ENCODE data around the gene DUSP1. TPM values are rescaled to one million over a fixed set of nuclear protein-coding genes. Genes with fewer than 3 reads are reported as not detected.

Gene DUSP1
- total and polyA plus RNA-seq, 2 donors = 76.4 to 822 TPM

GRCh38 chr5:172729588-172729987 lies 41.4 kb downstream of the DUSP1 start:
- DNase-seq (ENCODE audit: extremely low spot score) = no peak
- Histone ChIP-seq H3K27ac (ENCODE audit: low read depth) (no peak overlapping the region), H3K36me3 (ENCODE audit: insufficient read depth) (no peaks in the 10 kb centered on the region), H3K4me3 (ENCODE audit: low read depth, low read length) (no peak overlapping the region), H3K4me1 (ENCODE audit: insufficient read depth) (no peaks in the 10 kb centered on the region)
- 88% methylated on average over 13 of the region's 13 CpGs for WGBS

GRCh38 chr5:172728481-172729241 lies 42.3 kb downstream of the DUSP1 start:
- WGBS = 85% methylated on average over 10 of the region's 10 CpGs
- Histone ChIP-seq H3K4me3 (ENCODE audit: low read depth, low read length) (no peak overlapping the region), H3K36me3 (ENCODE audit: insufficient read depth) (no peaks in the 10 kb centered on the region), H3K27ac (ENCODE audit: low read depth) (no peak overlapping the region), H3K4me1 (ENCODE audit: insufficient read depth) (no peaks in the 10 kb centered on the region)
- DNase-seq (ENCODE audit: extremely low spot score) = no peak

DNA sequence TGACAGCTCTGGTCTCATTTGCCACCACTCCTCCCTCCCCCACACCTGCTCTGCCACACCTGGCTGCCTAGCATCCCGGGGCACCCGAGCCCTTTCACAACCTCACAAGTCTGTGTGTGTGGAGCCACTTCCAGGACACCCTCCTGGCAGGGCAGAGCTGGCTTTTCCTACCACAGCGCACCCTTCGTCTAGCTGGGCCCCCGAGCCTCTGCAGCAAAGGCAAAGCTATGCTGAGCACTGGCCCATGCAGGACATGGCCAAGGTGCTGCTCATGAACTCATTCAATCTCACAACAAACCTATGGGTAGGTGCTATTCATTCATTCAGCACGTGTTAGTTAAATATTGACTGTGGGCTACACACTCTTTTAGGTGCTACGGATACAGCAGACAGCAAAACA lies 43.4 kb downstream of the DUSP1 start:
- 87% methylated on average over 7 of the region's 7 CpGs for WGBS
- no peak for DNase-seq (ENCODE audit: extremely low spot score)
- H3K4me3 ChIP-seq (ENCODE audit: low read depth, low read length) = no peak overlapping the region
- no peaks in the 10 kb centered on the region for H3K36me3 ChIP-seq (ENCODE audit: insufficient read depth)
- no peak overlapping the region for H3K27ac ChIP-seq (ENCODE audit: low read depth)
- no peaks in the 10 kb centered on the region for H3K4me1 ChIP-seq (ENCODE audit: insufficient read depth)

DNA sequence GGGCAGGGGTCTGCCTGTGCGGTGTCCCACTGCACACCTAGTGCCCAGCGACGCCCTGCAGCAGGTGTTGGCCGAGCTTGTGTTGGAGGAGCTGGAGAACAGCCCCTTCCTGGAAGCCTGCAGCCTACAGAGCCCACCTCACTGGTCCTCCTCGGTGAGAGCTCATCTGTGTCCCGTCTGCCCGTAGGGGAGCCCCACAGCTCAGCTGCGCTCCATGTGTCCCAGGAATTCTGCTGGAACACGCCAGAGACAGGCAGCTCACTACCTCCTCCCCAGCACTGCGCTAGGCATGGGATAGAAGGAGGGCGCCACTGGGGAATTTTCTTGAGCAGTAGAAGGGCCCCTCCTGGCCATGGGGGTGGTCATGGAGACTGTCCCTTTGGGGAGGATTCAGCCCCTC lies 44.0 kb downstream of the DUSP1 start:
- 92% methylated on average over 11 of the region's 11 CpGs for WGBS
- DNase-seq (ENCODE audit: extremely low spot score) = no peak

GRCh38 chr5:172725785-172726184 lies 45.2 kb downstream of the DUSP1 start:
- H3K4me3 ChIP-seq (ENCODE audit: low read depth, low read length) = no peak overlapping the region
- no peak for DNase-seq (ENCODE audit: extremely low spot score)
- WGBS = 97% methylated on average over 5 of the region's 5 CpGs
- no peaks in the 10 kb centered on the region for H3K4me1 ChIP-seq (ENCODE audit: insufficient read depth)
- no peaks in the 10 kb centered on the region for H3K36me3 ChIP-seq (ENCODE audit: insufficient read depth)
- H3K27ac ChIP-seq (ENCODE audit: low read depth) = no peak overlapping the region

More for the DNA sequence above, 44.0 kb downstream of the DUSP1 start:
- Histone ChIP-seq H3K4me3 (ENCODE audit: low read depth, low read length) (no peak overlapping the region), H3K36me3 (ENCODE audit: insufficient read depth) (no peaks in the 10 kb centered on the region), H3K4me1 (ENCODE audit: insufficient read depth) (no peaks in the 10 kb centered on the region), H3K27ac (ENCODE audit: low read depth) (no peak overlapping the region)

DNA sequence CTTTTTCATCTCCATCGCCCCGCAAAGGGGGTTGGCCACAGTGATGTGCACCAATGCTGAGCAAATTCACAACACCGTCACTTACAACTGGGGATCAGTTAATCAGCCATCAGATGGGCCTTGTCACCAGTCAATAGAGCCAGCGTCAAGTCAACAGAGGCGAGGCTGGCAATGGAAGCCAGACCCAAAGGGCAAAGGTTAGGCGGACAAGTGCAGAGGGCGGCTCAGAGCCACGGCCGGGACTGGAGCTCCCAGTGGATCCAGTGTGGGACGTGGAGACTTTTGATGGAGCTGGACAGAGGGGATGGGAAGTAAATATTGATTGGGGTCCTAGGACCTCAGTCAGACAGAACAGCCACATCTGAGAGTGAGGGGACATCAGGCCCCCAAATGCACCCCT lies 45.7 kb downstream of the DUSP1 start:
- Histone ChIP-seq H3K36me3 (ENCODE audit: insufficient read depth) (no peaks in the 10 kb centered on the region), H3K4me1 (ENCODE audit: insufficient read depth) (no peaks in the 10 kb centered on the region), H3K4me3 (ENCODE audit: low read depth, low read length) (no peak overlapping the region), H3K27ac (ENCODE audit: low read depth) (no peak overlapping the region)
- 91% methylated on average over 10 of the region's 10 CpGs for WGBS
- DNase-seq (ENCODE audit: extremely low spot score) = no peak

GRCh38 chr5:172724242-172725183 lies 46.5 kb downstream of the DUSP1 start:
- WGBS = 70% methylated on average over 22 of the region's 22 CpGs
- no peaks in the 10 kb centered on the region for H3K4me1 ChIP-seq (ENCODE audit: insufficient read depth)
- no peak for DNase-seq (ENCODE audit: extremely low spot score)

DNA sequence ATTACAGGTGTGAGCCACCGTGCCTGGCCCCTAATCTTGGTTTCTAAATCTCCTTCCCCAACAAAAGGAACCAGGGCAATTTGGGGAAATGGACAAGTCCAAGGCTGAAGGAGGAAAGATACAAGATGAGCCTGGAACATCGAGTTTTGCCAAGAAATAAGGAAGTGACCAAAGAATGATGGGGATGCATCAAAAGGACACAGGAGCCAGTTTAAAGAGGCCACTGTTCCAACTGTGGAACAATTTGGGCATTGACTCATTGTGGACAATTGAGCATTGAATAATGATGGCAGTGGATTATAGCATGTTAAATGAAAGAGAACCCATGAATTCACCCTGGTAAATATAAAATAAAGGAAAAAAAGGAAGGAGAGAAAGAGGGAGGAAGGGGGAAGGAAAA lies 47.5 kb downstream of the DUSP1 start:
- WGBS = 72% methylated on average over 2 of the region's 2 CpGs
- no peak overlapping the region for H3K4me3 ChIP-seq (ENCODE audit: low read depth, low read length)
- H3K4me1 ChIP-seq (ENCODE audit: insufficient read depth) = no peaks in the 10 kb centered on the region
- no peaks in the 10 kb centered on the region for H3K36me3 ChIP-seq (ENCODE audit: insufficient read depth)
- DNase-seq (ENCODE audit: extremely low spot score) = no peak
- H3K27ac ChIP-seq (ENCODE audit: low read depth) = no peak overlapping the region

More at GRCh38 chr5:172724242-172725183, 46.5 kb downstream of the DUSP1 start:
- Histone ChIP-seq H3K4me3 (ENCODE audit: low read depth, low read length) (no peak overlapping the region), H3K27ac (ENCODE audit: low read depth) (no peak overlapping the region), H3K36me3 (ENCODE audit: insufficient read depth) (no peaks in the 10 kb centered on the region)

GRCh38 chr5:172722327-172722815 lies 48.6 kb downstream of the DUSP1 start:
- Histone ChIP-seq H3K4me1 (ENCODE audit: insufficient read depth) (no peaks in the 10 kb centered on the region), H3K27ac (ENCODE audit: low read depth) (peak overlapping the region; percentile 56), H3K4me3 (ENCODE audit: low read depth, low read length) (no peak overlapping the region), H3K36me3 (ENCODE audit: insufficient read depth) (no peaks in the 10 kb centered on the region)
- DNase-seq (ENCODE audit: extremely low spot score) = no peak
- WGBS = 65% methylated on average over 12 of the region's 12 CpGs

DNA sequence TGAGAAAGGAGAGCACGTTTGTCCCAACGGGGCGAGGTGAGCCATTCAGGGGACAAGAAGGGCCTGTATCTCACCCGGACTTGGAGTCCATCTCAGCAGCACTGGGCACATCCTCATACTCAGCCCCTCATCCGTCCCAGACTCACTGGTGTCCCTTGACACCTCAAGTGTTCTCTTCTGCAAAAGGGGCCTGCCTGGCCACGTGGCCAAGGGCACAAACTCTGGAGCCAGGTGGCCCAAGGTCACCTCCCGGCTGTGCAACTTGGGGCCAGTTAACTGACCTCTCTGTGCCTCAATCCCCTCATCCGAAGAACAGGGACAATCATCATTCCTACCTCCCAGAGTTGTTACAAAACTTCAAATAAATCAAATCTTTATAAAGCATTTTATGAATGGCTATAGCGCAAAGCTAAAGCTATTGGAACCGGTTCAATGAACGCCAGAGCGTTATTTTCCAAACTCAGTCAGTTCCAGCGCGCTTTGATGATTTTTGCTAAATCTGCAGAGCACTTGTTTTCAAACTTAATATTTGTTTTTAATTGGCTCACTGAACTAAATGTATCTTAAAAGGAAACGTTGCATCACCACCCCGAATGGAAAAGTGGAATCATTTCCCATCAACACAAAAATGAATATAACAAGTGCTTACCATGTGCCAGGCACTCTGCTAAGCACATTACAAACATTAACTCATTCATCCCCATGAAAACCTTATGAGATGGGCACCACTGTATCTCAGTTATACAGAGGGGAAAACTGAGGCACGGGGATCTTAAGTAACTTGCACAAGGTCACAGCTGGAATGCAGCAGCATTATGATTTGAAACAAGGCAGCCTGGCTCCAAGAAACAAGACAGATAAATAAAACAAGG lies 49.3 kb downstream of the DUSP1 start:
- H3K4me3 ChIP-seq (ENCODE audit: low read depth, low read length) = no peak overlapping the region
- peak overlapping the region; percentile 56 for H3K27ac ChIP-seq (ENCODE audit: low read depth)
- no peak for DNase-seq (ENCODE audit: extremely low spot score)
- 42% methylated on average over 17 of the region's 17 CpGs for WGBS
- no peaks in the 10 kb centered on the region for H3K4me1 ChIP-seq (ENCODE audit: insufficient read depth)
- no peaks in the 10 kb centered on the region for H3K36me3 ChIP-seq (ENCODE audit: insufficient read depth)

DNA sequence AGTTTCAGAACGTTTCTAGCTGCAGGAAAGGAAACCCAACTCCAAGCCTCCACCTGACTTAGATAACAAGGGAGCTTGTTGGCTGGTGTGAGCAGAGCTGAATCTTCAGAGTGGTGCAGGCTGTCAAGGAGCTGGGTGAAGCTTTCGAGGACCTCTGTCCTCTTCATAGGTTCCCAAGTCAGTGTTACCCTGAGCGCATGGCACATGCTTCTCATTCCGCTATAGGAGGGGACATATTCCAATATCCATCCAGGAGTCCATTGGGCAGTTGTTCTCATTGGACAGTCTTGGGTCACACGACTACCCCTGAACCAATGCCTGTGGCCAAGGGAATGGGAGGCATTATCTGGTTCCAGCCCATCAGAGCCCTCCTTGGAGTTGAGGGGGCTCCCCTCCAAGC lies 50.3 kb downstream of the DUSP1 start:
- no peak for DNase-seq (ENCODE audit: extremely low spot score)
- H3K36me3 ChIP-seq (ENCODE audit: insufficient read depth) = no peaks in the 10 kb centered on the region
- no peak overlapping the region for H3K27ac ChIP-seq (ENCODE audit: low read depth)
- 82% methylated on average over 5 of the region's 5 CpGs for WGBS
- H3K4me3 ChIP-seq (ENCODE audit: low read depth, low read length) = no peak overlapping the region
- H3K4me1 ChIP-seq (ENCODE audit: insufficient read depth) = no peaks in the 10 kb centered on the region

DNA sequence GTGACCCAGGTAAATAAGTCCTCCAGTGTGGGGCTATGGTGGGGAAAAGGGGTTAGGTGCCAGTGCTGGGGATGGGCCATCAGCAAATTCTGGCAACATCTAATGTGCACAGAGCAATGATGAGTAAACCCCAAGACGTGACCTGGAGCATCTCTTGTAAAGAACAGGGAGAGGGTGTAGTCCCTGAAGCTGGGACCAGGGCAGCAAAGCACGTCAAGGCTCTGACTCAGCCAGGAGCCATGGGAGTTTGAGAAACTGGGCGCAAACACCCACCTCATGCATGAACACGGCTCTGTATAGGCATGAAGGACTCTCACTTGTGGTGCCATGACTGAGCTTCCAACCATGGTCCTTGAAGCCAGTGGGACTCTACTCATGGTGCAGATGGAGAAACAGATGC lies 51.8 kb downstream of the DUSP1 start:
- DNase-seq (ENCODE audit: extremely low spot score) = no peak
- H3K27ac ChIP-seq (ENCODE audit: low read depth) = no peak overlapping the region
- H3K4me1 ChIP-seq (ENCODE audit: insufficient read depth) = no peaks in the 10 kb centered on the region
- 90% methylated on average over 4 of the region's 4 CpGs for WGBS
- no peaks in the 10 kb centered on the region for H3K36me3 ChIP-seq (ENCODE audit: insufficient read depth)
- H3K4me3 ChIP-seq (ENCODE audit: low read depth, low read length) = no peak overlapping the region

- Histone ChIP-seq H3K4me1 (ENCODE audit: insufficient read depth) (no peaks in the 10 kb centered on the region), H3K4me3 (ENCODE audit: low read depth, low read length) (no peak overlapping the region), H3K36me3 (ENCODE audit: insufficient read depth) (no peaks in the 10 kb centered on the region), H3K27ac (ENCODE audit: low read depth) (no peak overlapping the region)
- WGBS = 96% methylated on average over 3 of the region's 3 CpGs
- DNase-seq (ENCODE audit: extremely low spot score) = no peak
Observed at GRCh38 chr5:172718527-172719114, 52.4 kb downstream of the DUSP1 start.

All from urinary bladder (tissue), 4 donors.